Neural progenitor cell (in vitro differentiated cells): ENCODE data around the gene CD300C. TPM values are rescaled to one million over a fixed set of nuclear protein-coding genes. Genes with fewer than 3 reads are reported as not detected.

ENCODE experiments used
- DNase-seq: peaks from one replicate; pipeline ENCODE4 v3.0.0-alpha.2; 2016; ENCODE audit warnings: low spot score
- H2AFZ ChIP-seq: fragments of 200-600 bp; sonication (generic); replicated peaks from 2 replicates; pipeline ENCODE4 v1.6.1; 2016; ENCODE audit warnings: antibody characterized with exemption
- H3F3A ChIP-seq: fragments of 200-600 bp; sonication (generic); 2 replicates; pipeline ENCODE4 v1.6.1; 2016; ENCODE audit warnings: antibody characterized with exemption, low read depth
- H3K27ac ChIP-seq: fragments of 200-600 bp; sonication (generic); 2 replicates; pipeline ENCODE4 v1.5.1; 2016; ENCODE audit warnings: mild to moderate bottlenecking
- H3K27me3 ChIP-seq: fragments of 200-600 bp; sonication (generic); 2 replicates; pipeline ENCODE4 v1.6.1; 2016; ENCODE audit warnings: mild to moderate bottlenecking, moderate library complexity
- H3K36me3 ChIP-seq: fragments of 200-600 bp; sonication (generic); 2 replicates; pipeline ENCODE4 v1.5.1; 2016
- H3K4me1 ChIP-seq: fragments of 200-600 bp; sonication (generic); 2 replicates; pipeline ENCODE4 v1.6.1; 2016; ENCODE audit warnings: mixed run types
- H3K4me2 ChIP-seq: fragments of 200-600 bp; sonication (generic); 2 replicates; pipeline ENCODE4 v1.6.1; 2016
- H3K4me3 ChIP-seq: fragments of 200-600 bp; sonication (generic); 2 replicates; pipeline ENCODE4 v1.5.1; 2016
- H3K79me2 ChIP-seq: fragments of 200-600 bp; sonication (generic); 2 replicates; pipeline ENCODE4 v1.6.1; 2016; ENCODE audit warnings: low read depth
- H3K9ac ChIP-seq: fragments of 200-600 bp; sonication (generic); 2 replicates; pipeline ENCODE4 v1.6.1; 2016
- H3K9me3 ChIP-seq: fragments of 200-600 bp; sonication (generic); 2 replicates; pipeline ENCODE4 v1.5.1; 2016; ENCODE audit warnings: low read depth
- H4K20me1 ChIP-seq: fragments of 200-600 bp; sonication (generic); 2 replicates; pipeline ENCODE4 v1.6.1; 2016; ENCODE audit warnings: low read depth
- H3K27ac Mint-ChIP-seq: 3 replicates; pipeline ENCODE4 v1.8.0; 2021; ENCODE audit warnings: mixed read lengths
- H3K27me3 Mint-ChIP-seq: 2 replicates; pipeline ENCODE4 v1.8.0; 2022; ENCODE audit warnings: low read depth, mild to moderate bottlenecking, inconsistent platforms, moderate library complexity, mixed read lengths; ENCODE audit not compliant: insufficient read depth
- H3K36me3 Mint-ChIP-seq: 3 replicates; pipeline ENCODE4 v1.8.0; 2021; ENCODE audit warnings: mixed read lengths
- H3K4me1 Mint-ChIP-seq: 3 replicates; pipeline ENCODE4 v1.8.0; 2021; ENCODE audit warnings: mixed read lengths
- H3K4me3 Mint-ChIP-seq: 3 replicates; pipeline ENCODE4 v1.8.0; 2021; ENCODE audit warnings: mild to moderate bottlenecking, moderate library complexity, mixed read lengths
- H3K9me3 Mint-ChIP-seq: 3 replicates; pipeline ENCODE4 v1.8.0; 2020; ENCODE audit warnings: mixed read lengths
- EZH2 ChIP-seq: fragments of 200-600 bp; sonication (generic); IDR thresholded peaks from 2 replicates; pipeline ENCODE4 v1.6.1; 2017; ENCODE audit warnings: antibody characterized with exemption, mild to moderate bottlenecking, moderate library complexity
- EZH2phosphoT487 ChIP-seq: fragments of 200-600 bp; sonication (generic); IDR thresholded peaks from 2 replicates; pipeline ENCODE4 v1.6.1; 2017; ENCODE audit warnings: antibody characterized with exemption
- total RNA-seq: library from RNA; depleted of rRNA; stranded (reverse); fragments of >200 nt; gene quantifications from 2 replicates; pipeline ENCODE4 v1.2.3, GENCODE V29; 2015; ENCODE audit warnings: low replicate concordance
- TF ChIP-seq, protein P1 (sequence below): fragments of 200-600 bp; sonication (generic); IDR thresholded peaks from 2 replicates; pipeline ENCODE4 v1.5.1; 2017; ENCODE audit warnings: antibody characterized with exemption, mild to moderate bottlenecking

CD300C gene
- total RNA-seq, 1 donor from 2014 or later = not detected

DNA sequence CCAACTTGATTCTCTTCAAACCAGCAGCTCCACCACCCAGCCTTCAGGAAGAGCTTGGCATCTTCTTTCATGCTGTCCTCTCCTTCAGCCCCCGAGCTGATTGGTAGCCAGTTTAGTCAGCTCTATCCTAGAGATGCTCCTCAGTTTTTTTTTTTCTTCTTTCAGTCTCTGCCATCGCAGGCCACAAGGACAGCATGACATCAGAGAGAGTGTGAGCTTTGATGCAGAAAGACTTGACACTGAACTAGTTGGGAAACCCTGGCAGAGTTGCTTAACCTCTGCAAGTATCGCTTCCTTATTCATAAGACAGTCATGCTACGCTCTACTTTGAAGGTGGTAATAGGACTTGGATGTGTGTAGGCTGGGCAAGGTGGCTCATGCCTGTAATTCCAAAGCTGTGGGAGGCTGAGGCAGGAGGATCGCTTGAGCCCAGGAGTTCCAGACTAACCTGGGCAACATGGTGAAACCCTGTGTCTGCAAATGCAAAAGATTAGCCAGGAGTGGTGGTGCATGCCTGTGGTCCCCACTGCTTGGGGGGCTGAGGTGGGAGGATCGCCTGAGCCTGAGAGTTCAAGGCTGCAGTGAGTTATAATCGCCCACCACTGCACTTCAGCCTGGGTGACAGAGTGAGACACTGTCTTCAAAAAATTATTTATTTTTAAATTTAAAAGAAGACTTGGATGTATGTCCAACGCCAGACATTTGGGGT is 17.3 kb downstream of the CD300C start:
- H3K9ac ChIP-seq = no peak overlapping the region
- H3K79me2 ChIP-seq = no peaks in the 10 kb centered on the region
- Mint-ChIP-seq H3K9me3 (peaks cover 3% of the 10 kb centered on the region), H3K27me3 (peaks cover 19% of the 10 kb centered on the region), H3K27ac (no peak overlapping the region), H3K4me1 (no peaks in the 10 kb centered on the region), H3K36me3 (no peaks in the 10 kb centered on the region), H3K4me3 (no peak overlapping the region)
- H3K4me2 ChIP-seq = no peak overlapping the region
- H3K27ac ChIP-seq = no peak overlapping the region
- peaks cover 11% of the 10 kb centered on the region for H3K27me3 ChIP-seq
- no peak overlapping the region for H2AFZ ChIP-seq
- no peaks in the 10 kb centered on the region for H4K20me1 ChIP-seq
- TF ChIP-seq, protein P1, sequence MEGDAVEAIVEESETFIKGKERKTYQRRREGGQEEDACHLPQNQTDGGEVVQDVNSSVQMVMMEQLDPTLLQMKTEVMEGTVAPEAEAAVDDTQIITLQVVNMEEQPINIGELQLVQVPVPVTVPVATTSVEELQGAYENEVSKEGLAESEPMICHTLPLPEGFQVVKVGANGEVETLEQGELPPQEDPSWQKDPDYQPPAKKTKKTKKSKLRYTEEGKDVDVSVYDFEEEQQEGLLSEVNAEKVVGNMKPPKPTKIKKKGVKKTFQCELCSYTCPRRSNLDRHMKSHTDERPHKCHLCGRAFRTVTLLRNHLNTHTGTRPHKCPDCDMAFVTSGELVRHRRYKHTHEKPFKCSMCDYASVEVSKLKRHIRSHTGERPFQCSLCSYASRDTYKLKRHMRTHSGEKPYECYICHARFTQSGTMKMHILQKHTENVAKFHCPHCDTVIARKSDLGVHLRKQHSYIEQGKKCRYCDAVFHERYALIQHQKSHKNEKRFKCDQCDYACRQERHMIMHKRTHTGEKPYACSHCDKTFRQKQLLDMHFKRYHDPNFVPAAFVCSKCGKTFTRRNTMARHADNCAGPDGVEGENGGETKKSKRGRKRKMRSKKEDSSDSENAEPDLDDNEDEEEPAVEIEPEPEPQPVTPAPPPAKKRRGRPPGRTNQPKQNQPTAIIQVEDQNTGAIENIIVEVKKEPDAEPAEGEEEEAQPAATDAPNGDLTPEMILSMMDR = no peak
- H3K4me3 ChIP-seq = no peak overlapping the region
- DNase-seq = no peak
- H3K36me3 ChIP-seq = no peaks in the 10 kb centered on the region
- no peaks in the 10 kb centered on the region for H3F3A ChIP-seq
- no peaks in the 10 kb centered on the region for H3K4me1 ChIP-seq
- H3K9me3 ChIP-seq = no peaks in the 10 kb centered on the region

DNA sequence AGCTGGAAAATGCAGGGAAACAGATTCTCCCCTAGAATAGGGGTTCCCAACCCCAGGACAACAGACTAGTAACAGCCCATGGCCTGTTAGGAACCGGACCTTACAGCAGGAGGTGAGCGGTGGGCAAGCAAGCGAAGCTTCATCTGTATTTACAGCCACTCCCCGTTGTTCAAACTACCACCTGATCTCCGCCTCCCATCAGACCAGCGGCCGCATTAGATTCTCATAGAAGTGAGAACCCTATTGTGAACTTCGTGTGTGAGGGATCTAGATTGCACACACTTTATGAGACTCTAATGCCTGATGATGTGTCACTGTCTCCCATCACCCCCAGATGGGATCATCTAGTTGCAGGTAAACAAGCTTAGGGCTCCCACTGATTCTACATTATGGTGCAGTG is 18.2 kb downstream of the CD300C start:
- Mint-ChIP-seq H3K4me1 (no peaks in the 10 kb centered on the region), H3K27ac (no peak overlapping the region), H3K4me3 (no peak overlapping the region), H3K36me3 (no peaks in the 10 kb centered on the region), H3K27me3 (peaks cover 19% of the 10 kb centered on the region), H3K9me3 (peaks cover 3% of the 10 kb centered on the region)
- no peaks in the 10 kb centered on the region for H4K20me1 ChIP-seq
- H3K79me2 ChIP-seq = no peaks in the 10 kb centered on the region
- no peak overlapping the region for H3K4me2 ChIP-seq
- no peaks in the 10 kb centered on the region for H3K9me3 ChIP-seq
- H3K27ac ChIP-seq = no peak overlapping the region
- H3K36me3 ChIP-seq = no peaks in the 10 kb centered on the region
- H3K9ac ChIP-seq = no peak overlapping the region
- no peaks in the 10 kb centered on the region for H3F3A ChIP-seq
- H3K4me3 ChIP-seq = no peak overlapping the region
- H3K27me3 ChIP-seq = peaks cover 11% of the 10 kb centered on the region
- no peaks in the 10 kb centered on the region for H3K4me1 ChIP-seq
- DNase-seq = no peak
- H2AFZ ChIP-seq = no peak overlapping the region
- TF ChIP-seq, protein P1 = no peak
- TF ChIP-seq EZH2 (no peak), EZH2phosphoT487 (no peak)

DNA sequence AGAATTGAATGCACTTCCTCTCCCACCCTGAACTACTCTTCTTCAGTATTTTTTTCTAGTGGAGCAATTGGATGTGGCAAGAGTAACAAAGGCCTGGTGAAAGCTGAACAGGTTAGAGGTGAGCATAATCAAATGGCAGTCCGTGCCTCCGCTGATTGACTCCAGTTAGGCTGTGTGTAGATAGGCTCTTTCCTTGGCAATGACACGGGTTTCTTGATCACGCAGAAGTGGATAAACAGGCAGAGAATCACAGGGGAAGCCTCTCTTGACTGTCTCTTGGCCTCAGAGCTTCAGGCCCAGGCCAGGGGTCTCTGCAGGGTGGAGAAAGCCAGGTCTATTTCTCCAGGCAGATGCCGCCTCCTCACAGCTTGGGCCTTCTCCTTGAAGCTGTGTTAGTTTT is 18.8 kb downstream of the CD300C start:
- H3K27ac Mint-ChIP-seq = no peak overlapping the region
- peaks cover 16% of the 10 kb centered on the region for H3K27me3 Mint-ChIP-seq
- DNase-seq = no peak
- H3K9me3 ChIP-seq = no peaks in the 10 kb centered on the region
- no peak overlapping the region for H3K4me2 ChIP-seq
- H3K27ac ChIP-seq = no peak overlapping the region
- no peaks in the 10 kb centered on the region for H4K20me1 ChIP-seq
- no peaks in the 10 kb centered on the region for H3K79me2 ChIP-seq
- H3K4me3 Mint-ChIP-seq = no peak overlapping the region
- TF ChIP-seq EZH2 (no peak), EZH2phosphoT487 (no peak)
- TF ChIP-seq, protein P1 = no peak
- no peak overlapping the region for H3K9ac ChIP-seq
- H3K4me1 Mint-ChIP-seq = no peaks in the 10 kb centered on the region
- no peak overlapping the region for H3K4me3 ChIP-seq
- no peak overlapping the region for H2AFZ ChIP-seq
- H3K36me3 ChIP-seq = no peaks in the 10 kb centered on the region
- H3K9me3 Mint-ChIP-seq = peaks cover 3% of the 10 kb centered on the region
- no peaks in the 10 kb centered on the region for H3K4me1 ChIP-seq
- peaks cover 11% of the 10 kb centered on the region for H3K27me3 ChIP-seq
- H3K36me3 Mint-ChIP-seq = no peaks in the 10 kb centered on the region
- no peaks in the 10 kb centered on the region for H3F3A ChIP-seq
